Cortex of kidney (tissue), 1 donor: ENCODE measurements around the gene TMEM218.
"Not testable (repeated sequence)": the region's sequence is repeated elsewhere in the genome, so short reads cannot be mapped to it uniquely, and the experiment has no call there.

Experiments used
- DNase-seq: peaks from one replicate; lab custom pipeline; 2025; lab: John Stamatoyannopoulos, UW

TMEM218 gene

GRCh38 chr11:125075900-125076317 is 35.5 kb downstream of the TMEM218 start:
- no peak for DNase-seq

GRCh38 chr11:125075242-125075625 is 36.2 kb downstream of the TMEM218 start:
- DNase-seq = no peak

GRCh38 chr11:125074511-125075241 is 36.8 kb downstream of the TMEM218 start:
- DNase-seq = no peak

GRCh38 chr11:125073616-125074483 is 37.6 kb downstream of the TMEM218 start:
- no peak for DNase-seq

- DNase-seq = no peak
Observed at GRCh38 chr11:125072961-125073590, 38.4 kb downstream of the TMEM218 start.

- no peak for DNase-seq
Observed at GRCh38 chr11:125072218-125072960, 39.0 kb downstream of the TMEM218 start.

- DNase-seq = no peak
Observed at GRCh38 chr11:125071846-125072217, 39.6 kb downstream of the TMEM218 start.

GRCh38 chr11:125071435-125071834 is 40.0 kb downstream of the TMEM218 start:
- DNase-seq = no peak

- no peak for DNase-seq
Observed at GRCh38 chr11:125070699-125071254, 40.6 kb downstream of the TMEM218 start.

- DNase-seq = no peak
Observed at GRCh38 chr11:125069796-125070195, 41.6 kb downstream of the TMEM218 start.

GRCh38 chr11:125069008-125069407 is 42.4 kb downstream of the TMEM218 start:
- DNase-seq = no peak

- no peak for DNase-seq
Observed at GRCh38 chr11:125068368-125068767, 43.1 kb downstream of the TMEM218 start.

- DNase-seq = no peak
Observed at GRCh38 chr11:125064070-125064469, 47.4 kb downstream of the TMEM218 start.

- DNase-seq = no peak
Observed at GRCh38 chr11:125063429-125064043, 47.9 kb downstream of the TMEM218 start.

GRCh38 chr11:125062931-125063428 is 48.4 kb downstream of the TMEM218 start, which contains the start of gene SLC37A2:
Gene SLC37A2, plus strand, starts transcription at chr11:125063305. Its CDS starts 63 bp downstream, at chr11:125063368.
- DNase-seq = no peak

GRCh38 chr11:125062218-125062930 is 49.1 kb downstream of the TMEM218 start:
- no peak for DNase-seq

- DNase-seq = no peak
Observed at GRCh38 chr11:125061281-125061680, 50.1 kb downstream of the TMEM218 start.

- no peak for DNase-seq
Observed at GRCh38 chr11:125057693-125058016, 53.8 kb downstream of the TMEM218 start.

GRCh38 chr11:125056931-125057692 is 54.3 kb downstream of the TMEM218 start:
- no peak for DNase-seq

- DNase-seq = not testable (repeated sequence)
Observed at GRCh38 chr11:125056111-125056510, 55.3 kb downstream of the TMEM218 start.
